Islet precursor cell (in vitro differentiated cells): ENCODE data around the gene C2orf76.

Source experiments
- DNase-seq: peaks from one replicate; pipeline ENCODE4 v3.0.0-alpha.2; 2018

Gene C2orf76

DNA sequence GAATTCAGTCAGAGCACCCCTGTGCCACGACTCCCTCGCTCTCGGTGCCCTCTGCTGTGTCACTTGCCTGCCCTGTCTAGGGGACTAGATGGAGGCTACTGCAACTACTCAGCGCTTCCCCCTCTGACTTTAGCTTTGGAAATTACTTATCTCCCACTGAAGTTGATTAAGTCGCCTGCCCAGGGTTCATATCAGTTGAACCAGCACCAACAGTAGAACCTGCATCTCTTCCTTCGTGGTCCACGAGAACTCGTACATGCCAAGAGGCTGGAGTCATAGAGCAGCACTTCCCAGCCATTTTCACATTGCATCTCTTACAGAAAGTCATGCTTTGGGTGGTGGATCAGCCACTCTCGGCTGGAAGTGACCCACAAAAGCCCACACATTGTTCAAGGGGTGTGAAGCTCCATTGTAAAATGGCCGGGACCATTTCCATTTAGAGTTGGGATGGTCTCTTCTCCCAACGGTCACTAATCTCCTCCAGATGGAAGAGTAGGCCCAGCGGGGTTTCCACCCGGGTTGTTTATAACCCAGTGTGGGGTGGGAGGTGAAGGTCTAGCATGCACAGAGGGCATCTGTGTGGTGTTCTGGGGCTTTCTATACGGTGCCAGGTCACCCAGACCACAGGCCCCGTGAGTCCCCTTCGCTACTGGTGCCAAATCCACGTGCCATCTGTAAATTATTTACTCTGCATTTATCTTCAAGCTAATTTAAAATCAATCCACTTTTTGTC is 105.0 kb downstream of the C2orf76 start:
- peak; percentile 29 for DNase-seq

DNA sequence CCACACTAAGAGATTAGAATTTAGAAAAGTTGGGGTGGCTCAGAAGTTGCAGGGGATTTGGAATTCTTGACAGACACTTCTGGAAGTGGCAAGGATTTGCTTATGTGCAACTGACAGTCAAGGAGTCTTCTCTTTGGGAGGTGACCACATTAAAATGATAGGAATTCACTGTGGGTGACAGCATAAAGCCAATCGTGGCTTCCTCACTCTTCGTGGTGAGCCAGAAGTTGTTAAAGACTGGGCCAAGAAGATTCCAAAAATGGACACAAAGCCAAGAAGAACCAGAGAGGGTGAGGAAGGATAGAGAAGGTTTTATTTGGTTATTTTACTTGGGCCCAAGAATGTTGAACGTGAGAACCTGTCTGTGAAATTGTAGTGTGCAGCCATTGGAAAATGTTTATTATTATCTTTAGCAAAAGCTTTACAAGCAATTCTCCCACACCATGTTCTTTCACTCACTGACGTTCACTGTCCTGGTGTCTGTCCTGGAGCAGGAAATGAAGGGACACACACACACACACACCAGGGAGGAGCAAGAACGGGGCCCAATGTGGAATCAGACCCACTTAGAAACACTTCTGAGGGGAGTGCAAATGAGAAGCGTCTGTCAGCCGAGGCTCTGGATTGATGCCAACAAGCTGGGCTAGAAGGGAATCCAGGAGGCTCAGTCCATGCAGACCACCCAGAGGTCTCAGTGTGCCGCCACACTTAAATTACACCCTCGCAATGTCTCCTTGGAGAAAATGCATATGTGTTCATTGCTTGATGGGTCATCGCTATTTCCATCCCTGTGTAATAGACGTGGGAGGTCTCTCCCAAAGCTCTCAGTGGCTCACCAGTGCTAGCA is 105.8 kb downstream of the C2orf76 start:
- DNase-seq = peak; percentile 38

DNA sequence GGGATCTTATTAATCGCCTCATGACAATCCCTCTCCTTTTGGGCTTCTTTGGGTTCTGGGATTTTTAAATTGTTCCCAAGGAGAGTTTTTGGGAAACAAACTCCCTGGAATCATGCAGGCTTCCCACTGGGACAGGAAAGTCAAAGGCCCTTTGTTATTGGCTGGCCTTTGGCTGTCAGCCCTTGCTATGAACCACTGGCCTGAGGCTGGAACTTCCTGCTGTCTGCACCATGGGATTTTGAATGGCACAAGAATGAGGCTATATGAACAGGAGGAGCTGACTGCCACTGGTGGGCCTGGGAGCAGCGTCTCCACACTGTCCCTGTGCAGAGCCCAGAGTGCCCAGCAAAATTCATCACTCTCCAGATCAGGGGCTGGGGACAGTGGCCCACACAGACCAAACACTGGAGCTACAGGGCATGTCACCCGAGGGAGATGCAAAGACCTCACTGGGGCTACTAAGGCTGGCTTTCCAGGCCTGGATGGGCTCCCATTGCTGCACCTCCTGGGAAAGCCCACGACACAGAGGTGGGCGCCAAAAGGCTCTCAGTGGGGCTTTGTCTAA is 107.3 kb downstream of the C2orf76 start:
- DNase-seq = peak; percentile 73

DNA sequence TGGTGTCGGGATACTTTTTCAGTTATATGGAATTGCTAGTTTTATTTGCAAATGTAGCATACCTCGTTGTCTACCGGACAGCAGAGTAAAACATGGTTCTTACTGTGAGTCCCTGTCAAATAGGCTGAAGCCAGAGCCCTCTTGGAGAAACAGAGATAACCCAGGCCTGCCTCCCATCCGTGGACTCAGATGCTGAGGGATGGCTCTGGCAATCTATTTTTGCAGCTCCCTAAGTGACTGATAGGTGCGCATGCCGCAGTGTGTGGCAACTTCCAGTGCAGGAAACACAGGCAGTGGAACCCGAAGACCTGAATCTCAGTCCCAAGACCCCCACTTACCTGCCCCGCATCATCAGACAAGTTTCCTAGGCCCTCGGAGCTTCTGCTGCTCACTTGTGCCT is 109.4 kb downstream of the C2orf76 start:
- DNase-seq = peak; percentile 48

DNA sequence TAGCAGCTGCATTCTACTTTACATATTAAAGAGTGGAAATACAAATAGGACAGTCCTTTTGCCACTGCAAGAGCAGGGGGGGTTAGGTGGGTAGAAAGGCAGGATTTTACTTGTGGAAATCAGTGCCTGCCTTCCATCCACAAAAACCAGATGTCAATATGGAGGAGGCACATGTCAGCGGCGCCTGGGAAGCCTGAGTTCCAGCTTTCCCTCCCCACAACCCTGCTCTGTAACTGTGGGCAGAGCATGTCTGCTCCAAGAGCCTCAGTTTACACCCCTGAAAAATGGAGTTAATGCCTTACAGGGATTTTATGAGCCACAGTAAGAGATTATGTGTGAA is 110.1 kb downstream of the C2orf76 start:
- peak; percentile 51 for DNase-seq

DNA sequence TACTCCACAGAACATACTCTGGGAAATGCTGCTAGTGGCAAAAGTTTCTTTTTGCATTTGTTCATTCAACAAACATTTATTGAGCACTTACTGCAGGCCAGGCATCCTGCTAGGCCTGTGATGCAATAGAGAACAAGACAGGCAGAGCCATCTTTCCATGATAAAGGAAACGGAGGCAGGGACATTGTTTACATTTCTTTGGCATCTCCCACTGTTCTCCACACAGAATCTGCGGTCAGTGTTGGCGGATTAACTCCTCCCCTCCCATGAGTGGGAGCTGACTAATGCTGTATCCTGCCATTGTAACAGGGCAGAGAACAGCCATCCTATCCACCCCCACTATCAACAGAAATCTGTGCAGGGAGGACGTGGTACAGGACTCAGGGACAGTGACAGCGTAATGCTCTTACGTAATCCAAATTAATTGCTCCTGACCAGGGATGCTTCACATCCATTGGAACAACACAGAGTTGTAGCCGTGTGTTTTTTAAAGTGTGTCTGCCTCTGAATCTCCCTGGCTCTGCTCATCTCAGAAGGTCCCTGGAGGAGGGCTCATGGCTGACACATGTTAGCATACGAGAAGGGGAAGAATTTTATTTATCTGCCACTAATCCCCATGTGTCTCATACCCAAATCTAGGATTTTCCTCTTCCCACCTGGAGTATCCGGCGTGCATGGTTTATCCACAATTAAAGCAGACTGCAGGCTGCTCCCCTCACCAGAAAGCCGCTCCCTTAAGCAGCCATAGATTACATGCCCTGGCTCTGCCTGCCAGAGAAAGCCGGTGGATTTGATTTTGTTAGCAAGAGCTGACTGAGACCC is 110.7 kb downstream of the C2orf76 start:
- DNase-seq = peak; percentile 91

DNA sequence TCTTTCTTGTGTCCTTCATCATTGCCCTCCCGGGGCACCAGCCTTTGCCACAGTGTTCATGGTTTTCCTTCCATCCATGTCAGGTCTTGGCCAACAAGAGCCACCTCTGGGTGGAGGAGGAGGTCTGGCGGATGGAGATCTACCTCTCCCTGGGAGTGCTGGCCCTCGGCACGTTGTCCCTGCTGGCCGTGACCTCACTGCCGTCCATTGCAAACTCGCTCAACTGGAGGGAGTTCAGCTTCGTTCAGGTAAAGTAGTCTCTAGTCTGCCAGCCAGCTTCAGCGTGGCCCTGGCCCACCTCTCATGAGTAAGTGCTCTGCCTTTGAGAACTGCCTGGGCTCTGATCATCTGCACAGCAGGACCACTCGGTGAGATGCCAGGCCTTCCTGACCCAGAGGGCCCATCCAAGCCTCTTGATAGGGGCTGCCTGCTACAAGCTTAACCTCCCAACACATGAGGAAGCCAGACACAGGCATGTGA is 112.0 kb downstream of the C2orf76 start:
- peak; percentile 45 for DNase-seq

DNA sequence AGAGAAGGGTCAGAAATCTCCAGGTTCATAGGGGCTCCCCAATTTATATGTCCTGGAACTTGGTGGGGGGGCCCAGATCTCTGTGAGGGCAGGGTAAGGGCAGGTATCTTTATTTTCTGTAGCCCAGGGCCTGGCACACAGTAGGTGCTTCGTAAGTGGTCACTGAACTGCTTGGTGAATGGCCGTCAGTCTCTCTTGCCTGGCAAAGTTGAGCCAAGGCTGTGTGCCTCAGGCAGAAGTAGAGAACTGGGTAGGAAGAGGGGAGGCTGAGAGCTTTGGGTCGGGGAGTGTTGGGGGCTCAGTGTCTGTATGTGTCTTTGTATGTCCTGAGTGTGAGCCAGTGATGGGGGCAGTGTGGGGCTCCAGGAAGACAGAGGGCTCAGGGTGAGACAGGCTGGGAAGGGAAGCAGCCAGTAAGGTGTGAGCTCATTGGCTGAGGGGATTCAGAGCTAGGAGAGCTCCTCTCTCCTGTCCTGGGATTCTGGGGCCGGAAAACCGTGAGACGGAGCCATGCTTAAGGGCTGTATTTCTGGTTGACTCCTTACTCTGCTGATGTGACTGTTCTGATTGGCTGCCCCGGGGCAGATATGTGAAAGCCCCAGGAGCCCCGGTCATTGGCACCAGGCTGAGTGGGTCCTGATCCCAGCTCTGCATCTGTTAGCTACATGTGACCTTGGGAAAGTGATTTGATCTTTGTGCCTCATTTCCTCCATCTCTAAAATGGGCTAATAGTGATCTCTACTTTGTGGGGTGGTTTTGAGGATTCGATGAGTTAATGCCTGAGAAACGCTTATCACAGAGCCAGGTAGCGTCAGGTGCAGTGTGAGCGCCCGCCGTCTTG is 112.7 kb downstream of the C2orf76 start:
- DNase-seq = peak; percentile 38

DNA sequence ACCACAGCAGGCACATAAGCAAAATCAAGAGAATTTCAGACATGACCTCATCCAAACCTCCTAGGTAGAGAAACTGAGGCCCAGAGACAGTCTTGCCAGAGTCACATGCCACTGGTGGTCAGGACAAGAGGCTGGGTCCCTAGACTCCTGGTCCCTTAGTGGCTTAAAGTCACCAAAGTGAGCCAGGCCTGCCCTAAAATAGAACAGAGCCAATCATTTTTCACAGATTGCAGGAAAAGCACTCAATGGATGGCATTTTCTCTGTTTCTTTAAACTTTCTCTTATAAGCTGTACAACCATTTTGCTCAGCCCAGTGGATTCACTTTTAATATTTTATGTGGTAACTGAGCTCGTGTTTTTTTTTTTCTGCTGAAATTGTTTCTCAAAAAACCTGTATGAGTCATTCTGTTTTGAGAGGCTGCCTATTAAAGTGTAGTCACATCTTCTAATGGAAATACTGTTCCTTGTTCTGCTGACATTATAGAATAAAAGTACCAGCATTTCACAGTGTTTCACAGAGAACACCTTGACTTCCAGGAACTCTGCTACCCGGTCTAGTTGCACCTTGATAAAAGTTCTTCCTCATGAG is 113.4 kb downstream of the C2orf76 start:
- no peak for DNase-seq
